Right renal cortex interstitium (tissue), 3 donors: ENCODE measurements around the gene TNKS2. TPM values are rescaled to one million over a fixed set of nuclear protein-coding genes. Genes with fewer than 3 reads are reported as not detected.
"Not testable (repeated sequence)": the region's sequence is repeated elsewhere in the genome, so short reads cannot be mapped to it uniquely, and the experiment has no call there.

Source experiments
- DNase-seq, 3 donors: peaks; one replicate each; pipeline ENCODE4 v3.0.0-alpha.2; 2013; ENCODE audit warnings: low read depth in 3 of 3, low spot score in 2 of 3
- polyA plus RNA-seq, 3 donors: library from polyadenylated mRNA; unstranded; fragments of 120-200 nt; gene quantifications; one replicate each; pipeline ENCODE4 v1.2.1, GENCODE V29; 2013; ENCODE audit not compliant: insufficient read length in 3 of 3

Gene TNKS2
- polyA plus RNA-seq, 3 donors = 58.4 to 63.5 (median 60.6) TPM

DNA sequence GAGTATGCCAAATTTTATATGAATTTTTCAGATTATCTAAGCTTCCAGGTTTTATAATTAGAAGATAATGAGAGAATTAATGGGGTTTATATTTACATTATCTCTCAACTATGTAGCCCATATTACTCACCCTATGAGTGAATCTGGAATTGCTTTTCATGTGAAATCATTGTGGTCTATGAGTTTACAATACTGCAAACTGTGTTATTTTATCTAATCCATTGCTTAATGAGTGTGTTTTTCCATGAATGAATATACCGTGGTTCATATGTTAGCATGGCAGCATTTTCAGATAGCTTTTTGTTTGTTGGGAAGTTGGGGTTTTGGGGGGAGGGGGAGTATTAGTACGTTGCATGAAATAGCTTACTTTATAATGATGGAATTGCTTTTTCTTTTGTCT lies 66.5 kb downstream of the TNKS2 start:
- DNase-seq = no peak

DNA sequence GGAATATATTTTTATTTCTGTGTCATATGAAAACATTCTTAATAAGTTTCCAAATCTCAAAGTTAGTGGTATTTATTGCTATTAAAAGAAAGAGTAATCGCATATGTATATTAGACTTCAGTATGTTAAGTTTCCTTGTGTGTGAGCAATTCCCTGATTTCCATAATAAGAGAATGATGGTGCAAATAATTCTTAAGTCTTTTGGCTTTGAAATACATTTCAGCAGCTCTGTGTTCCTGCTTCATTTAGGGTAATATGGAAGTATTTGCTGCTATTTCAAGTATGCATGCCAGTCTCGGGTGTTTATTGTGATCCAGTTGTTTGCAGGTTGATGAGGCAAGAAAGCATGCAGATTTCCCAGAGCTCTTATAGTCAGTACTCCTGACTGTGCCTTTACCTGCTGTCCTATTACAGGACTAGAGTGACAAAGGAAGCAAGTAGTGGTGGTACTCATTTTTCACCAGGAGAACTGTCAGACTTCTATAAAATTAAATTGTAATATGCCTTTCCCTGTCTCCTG lies 67.4 kb downstream of the TNKS2 start:
- no peak for DNase-seq

DNA sequence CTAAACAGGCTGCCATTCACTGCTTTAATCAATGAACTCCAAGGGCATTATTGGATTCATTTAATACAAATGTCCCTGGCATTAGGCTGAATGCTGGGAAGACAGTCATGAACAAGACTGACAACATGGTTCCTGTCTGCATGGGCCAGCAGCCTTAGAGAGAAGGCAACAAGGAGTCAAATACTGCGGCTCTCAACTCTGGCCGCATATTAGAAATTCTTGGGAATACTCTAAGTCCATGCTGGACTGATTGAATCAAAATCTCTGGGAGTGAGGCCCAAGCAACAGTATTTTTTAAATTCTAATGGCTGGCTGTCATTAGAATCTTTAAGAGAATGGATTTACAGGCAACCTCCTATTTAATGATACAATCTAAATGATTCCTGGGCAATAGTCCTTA lies 76.9 kb downstream of the TNKS2 start:
- DNase-seq = no peak

DNA sequence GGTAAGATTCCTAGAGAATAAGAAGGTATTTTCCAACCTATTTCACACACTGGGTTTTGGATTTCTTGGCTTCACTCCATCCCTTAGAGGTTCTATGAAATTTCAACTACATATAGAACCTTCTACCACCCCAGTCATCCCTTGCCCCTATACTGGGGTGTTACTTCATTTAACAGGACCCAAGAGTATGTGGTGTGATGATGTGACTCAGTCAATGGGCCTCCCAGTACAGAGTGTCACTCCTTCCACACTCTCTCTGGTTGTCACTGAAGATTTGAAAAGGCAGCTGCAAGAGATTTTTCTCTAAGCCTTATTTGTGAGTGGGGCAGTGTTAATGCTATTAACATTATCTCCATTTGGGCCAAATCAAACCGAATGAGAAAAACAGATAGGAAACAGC lies 77.6 kb downstream of the TNKS2 start:
- no peak for DNase-seq

DNA sequence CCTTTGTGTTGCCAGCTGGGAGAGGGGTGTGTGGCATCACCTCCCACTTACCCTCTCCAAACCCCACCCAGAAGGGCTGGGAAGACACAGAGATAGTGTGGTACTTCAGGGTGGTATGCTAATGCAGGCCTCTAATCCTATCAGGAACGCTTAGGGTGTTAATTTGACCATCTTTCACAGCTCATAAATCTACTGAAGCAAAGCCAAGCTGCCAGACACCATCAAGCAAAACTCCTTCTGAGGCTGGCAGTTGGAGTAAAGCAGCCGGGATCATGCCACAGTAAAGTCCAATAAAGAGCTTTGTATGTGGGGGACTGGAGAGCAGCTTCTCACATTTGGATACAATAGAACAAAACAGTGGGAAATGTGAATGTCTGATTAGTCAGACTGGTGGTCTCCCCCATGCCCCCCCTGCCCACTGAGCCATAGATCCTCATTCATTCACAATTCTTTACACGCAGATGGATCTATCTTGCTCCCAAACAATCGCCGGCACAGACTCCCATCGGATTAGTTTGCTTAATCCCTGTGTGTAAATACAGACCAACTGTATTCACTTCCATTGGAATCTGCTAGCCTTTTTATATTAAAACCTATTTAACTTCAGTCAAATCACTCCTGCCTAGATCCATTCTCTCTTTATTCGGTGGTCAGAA lies 81.4 kb downstream of the TNKS2 start:
- no peak for DNase-seq

DNA sequence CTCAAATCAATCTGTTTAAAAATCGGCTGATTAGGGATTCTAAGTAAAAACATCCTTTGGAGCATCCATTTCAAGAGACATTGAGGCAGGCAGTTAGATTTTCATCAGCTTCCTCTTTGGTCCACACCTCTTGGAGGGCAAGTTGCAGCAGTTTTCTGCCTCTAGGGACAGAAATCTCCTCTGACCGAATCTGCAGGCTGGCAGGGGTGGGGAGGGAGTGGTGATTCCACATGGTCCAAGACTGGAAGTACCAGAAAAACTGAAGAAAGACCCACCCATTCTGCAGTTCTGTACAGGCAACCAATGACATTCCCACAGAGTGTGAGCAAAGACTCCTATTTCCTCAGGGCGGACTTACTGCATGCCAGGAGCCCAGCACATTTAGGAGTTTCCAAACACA lies 82.1 kb downstream of the TNKS2 start:
- no peak for DNase-seq

DNA sequence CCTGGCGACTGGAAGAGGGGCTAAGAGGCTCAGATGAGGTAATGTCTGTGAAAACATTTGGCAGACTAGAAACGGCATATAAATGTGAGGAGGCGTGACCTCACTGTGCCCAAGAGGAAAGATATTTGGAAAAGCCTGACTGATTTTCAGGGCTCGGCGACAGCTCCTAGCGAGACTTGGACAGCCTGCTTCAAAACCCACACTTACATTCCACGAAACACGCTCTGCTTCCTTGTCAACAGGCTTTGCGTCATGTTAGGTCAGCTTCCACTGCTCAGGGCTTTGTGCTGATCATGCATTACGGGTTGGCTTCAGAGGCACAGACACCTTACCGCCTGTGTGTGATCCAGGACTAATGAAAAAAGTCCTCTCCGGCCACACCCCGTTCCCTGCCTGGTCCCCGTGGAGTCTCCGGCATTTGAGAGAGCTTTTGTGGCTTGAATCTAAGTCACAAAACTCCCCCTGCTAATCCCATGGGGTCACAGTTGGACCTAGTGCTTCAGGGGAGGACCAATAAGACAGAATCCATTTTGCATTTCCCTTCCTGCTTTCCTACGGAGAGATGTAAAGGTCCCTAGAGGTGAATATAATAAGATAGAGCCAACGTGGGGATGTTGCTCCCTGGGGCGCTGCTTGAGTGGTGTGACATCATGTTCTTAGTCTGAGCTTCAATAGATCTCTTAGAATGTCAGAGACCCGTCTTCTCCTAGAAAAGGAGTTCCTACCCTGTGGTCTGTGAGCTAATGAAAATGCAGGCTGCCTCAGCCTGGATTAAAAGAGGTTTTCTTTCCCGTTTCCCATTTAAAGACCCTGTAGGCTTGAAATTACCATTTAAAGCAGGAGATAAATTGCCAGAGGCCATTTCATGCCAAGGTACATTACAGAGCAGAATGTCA lies 85.6 kb downstream of the TNKS2 start:
- DNase-seq = peak in 1 of 3 donors; percentile 40

DNA sequence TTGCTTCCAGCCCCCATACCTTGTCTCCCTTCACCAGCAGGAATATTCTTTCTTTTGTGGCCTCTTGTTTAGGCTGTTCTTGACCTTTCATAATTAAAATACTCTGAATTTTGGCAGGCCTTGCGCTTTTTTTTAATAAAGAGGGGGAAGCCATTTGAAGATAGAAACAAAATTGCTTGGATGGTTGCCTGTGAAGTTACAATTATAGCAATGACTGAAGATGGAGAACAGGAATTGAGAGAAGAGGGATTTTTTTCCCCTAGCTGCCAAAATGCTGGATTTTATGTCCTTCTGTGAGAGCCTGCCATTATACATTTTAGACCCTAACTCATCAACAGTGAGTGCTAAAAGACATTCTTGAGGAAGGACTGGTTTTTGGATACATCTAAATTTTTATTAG lies 86.3 kb downstream of the TNKS2 start:
- no peak for DNase-seq

DNA sequence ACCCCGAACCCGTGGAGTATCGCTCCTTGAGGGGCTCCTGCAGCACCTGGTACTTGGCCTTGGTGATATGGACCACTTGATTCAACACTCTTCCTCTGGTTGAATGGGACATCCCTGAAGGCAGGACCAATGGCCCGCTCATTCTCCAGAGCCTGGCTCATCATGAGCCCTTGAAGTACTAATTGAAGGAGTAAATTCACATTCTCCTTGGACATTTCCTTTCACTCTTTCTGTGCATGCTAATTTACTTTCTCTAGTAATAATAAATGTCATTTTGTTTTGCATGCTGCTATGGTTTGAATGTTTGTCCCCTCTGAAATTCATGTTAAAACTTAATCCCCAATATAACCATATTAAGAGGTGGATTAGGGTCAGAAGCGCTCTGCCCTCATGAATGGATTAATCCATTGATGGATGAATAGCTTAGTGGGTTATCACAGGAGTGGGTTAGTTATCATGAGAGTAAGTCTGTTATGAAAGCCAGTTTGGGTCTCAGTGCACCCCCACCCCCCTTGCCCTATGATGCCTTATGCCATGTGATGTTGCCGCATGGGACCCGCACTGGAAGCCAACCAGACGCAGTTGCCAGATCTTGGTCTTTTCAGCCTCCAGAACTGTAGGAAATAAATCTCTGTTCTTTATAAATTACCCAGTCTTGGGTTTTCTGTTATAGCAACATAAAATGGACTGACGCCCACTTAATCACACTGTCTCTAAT lies 87.3 kb downstream of the TNKS2 start:
- DNase-seq = no peak

DNA sequence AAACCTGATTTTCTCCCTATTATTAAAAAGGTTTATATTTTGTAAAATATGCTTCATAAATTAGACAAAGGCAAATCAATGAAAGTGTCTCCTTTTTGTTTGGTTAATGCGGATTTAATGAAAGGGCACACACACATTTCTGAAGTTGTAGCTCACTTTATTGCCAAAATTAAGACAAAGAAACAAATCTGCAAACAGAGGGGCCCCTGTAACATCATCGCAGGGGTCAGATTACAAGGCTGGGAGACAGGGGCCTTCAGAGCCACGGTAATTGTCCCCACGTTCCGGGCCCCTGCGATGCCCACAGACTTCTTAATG lies 88.7 kb downstream of the TNKS2 start:
- no peak for DNase-seq

DNA sequence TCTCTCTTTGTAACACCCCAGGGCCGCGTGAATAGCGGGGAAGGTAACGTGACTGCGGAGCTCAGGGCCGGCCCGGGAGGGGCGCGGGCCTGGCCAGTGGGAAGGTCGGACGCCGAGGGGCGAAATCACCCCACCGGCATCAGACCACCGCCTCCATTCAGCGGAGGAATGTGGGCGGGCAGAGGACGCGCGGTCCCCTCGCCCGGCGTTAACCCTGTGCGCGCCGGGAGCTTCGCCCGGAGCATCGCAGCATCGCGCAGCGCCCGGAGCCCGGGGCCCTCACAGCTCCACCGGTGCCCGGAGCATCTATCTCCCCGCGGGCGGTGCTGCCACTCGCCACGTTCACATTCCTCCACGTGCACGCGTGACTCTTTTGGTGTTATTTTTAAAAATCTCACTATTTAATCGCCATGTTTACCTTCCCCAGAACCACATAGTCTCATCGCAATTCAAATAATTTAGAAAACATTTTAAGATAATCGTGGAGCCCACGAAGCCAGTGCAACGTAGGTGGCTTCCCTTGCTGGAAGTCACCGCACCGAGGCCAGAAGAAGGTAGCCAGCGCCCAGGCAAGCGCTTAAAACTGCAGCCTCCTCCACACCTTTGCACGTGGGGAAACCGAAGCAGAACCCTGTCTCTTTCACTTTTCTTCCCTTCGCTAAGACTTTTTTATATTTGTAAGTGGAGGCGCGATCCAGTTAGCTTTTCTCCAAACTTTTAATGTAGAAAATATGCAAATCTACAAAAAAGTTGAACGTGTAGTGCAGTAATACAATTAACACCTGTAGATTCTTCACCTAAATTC lies 89.2 kb downstream of the TNKS2 start:
- peak in 1 of 3 donors; percentile 56 for DNase-seq

DNA sequence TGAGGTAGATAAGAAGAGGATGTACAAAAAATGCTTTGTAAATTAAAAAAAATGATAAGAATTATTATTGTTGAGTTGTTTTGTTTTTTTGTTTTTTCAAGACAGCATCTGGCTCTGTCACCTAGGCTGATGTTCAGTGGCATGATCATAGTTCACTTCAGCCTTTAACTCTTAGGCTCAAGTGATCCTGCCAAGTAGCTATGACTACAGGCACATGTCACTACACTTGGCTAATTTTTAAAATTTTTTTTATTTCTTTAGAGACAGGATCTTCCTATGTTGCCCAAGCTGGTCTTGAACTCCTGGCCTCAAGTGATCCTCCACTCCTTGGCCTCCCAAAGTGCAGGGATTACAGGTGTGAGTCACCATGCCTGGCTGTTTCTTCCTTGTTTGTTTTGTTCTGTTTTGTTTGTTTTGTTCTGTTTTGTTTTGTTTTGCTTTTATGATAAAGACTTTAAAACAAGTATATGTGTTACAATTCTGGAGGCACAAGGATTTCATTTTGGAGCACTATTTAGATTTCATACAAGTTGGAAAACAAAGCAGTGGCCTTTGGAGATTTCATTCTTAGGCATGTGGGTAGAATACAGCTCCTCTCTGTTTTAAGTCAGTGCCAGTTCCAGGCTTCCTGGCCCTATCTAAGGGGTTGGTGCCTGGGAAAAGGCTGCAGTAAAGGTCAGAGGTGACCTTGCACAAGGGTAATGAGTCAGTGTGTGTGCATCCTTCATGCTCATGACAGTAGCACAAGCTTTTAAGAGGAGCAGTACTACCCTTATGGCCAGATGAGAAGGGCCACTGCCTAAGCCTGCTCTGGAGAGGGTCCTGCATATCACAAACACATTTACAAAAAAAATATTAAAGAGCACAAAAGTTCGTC lies 93.1 kb downstream of the TNKS2 start:
- DNase-seq = no peak

DNA sequence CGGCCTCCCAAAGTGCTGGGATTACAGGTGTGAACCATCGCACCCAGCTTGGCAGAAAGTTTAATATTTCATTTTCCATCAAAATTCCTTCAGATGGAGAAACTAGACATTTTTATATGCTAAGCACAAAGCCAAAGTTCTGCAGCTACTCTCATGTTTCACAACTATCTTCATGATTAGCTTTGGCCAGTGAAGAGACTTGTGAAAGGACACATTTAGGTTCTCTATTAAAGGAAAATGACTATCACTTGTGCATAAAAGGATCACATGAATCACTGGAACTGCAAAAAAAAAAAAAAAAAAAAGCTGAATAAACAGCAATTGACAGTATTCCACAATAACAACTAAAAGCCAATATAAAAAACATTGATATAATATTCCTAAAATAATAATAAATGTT lies 94.8 kb downstream of the TNKS2 start:
- DNase-seq = no peak

DNA sequence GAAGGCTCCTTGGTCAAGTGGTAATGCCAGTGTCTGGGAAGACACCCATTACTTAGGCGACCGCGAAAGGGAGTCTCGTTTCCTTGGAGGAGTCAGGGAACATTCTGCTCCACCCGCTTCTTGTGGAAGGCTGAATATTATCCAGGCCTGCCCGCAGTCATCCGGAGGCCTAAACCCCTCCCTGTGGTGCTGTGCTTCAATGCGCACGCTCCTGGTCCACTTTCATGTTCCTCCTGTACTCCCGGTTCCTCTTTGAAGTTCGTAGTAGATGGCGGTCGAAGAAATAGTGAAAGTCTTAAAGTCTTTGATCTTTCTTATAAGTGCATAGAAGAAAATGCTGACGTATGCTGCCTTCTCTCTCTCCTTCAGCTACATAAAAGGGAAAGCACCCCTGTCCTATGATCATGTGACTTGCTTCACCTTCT lies 96.0 kb downstream of the TNKS2 start:
- not testable (repeated sequence) for DNase-seq

DNA sequence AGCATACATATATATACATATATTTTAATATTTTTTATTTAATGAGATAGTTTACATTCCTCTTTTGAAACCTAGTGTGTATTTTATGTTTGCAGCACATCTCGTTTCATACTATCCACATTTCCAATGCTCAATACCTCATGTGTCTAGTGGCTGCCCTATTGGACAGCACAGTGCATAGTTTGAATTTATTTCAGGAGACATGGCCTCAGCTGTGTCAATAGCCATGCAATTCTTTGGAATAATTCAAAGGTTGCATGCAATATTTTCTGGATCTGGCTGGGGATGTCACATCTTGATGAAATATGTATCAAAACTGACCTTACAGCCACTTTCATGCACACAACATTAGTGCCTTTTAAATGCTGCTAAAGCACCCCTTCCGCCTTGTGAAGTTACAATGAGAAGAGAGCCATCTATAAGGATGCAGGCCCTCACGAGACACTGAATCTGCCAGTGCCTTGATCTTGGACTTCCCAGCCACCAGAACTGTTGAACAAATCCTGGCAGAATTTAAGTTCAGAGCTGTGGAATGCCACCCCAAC lies 98.1 kb downstream of the TNKS2 start:
- DNase-seq = no peak

DNA sequence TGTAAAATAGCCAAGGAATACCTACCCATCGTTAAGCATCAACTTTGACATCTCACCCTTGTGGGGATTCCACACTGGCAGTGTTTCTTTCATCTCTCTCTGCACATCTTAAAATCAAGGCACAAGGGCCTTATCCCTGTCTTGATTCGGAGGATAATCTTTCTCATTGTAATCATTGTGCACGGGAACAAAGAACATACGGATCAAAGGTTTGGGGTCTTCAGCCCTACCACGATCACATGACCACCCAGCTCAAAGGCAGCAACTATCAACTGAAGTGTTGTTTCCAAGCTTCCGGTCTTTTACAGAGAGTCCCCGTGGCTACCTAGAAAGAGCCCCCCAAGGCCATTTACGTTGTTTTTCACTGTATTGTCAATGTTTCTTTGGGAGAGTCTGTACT lies 99.2 kb downstream of the TNKS2 start:
- no peak for DNase-seq

DNA sequence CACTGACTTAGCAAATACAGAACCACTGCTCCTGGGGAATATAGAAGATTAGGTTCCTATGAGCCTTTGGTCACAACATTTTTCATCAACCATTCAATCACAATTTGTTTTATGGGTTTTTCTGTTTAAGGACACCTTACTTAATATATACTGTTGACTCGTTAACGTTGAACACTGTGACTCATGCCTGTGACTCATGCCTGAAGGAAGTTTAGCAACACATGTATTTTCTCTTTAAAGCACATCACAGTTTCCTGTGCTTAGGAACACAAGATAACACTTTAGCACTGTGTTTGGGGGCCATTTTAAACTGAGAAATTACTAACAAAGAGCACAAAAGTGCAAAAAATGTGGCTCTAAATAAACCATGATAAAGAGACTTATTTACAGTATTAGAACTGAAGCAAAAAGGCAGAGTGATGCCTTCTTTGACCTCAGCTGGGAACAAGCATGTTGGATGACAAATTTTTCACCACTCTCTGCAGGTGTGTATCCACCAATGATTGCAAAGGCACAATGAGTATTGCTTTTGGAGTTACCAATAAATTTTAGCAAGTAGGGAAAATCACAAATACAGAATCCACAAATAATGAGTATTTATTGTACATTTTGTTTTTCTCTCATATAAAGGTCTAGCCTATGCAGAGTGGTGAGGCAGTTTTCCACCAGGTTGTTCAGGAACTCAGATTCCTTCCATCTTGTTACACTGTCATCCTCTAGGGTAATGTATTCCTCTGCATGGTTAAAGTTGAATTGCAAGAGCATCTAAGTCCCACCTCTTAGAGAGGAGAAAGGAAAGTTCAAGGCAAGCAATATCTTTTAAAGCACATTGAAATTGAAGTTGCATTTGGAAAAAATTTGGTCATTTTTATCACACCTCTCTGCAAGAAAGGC lies 103.8 kb downstream of the TNKS2 start:
- no peak for DNase-seq

DNA sequence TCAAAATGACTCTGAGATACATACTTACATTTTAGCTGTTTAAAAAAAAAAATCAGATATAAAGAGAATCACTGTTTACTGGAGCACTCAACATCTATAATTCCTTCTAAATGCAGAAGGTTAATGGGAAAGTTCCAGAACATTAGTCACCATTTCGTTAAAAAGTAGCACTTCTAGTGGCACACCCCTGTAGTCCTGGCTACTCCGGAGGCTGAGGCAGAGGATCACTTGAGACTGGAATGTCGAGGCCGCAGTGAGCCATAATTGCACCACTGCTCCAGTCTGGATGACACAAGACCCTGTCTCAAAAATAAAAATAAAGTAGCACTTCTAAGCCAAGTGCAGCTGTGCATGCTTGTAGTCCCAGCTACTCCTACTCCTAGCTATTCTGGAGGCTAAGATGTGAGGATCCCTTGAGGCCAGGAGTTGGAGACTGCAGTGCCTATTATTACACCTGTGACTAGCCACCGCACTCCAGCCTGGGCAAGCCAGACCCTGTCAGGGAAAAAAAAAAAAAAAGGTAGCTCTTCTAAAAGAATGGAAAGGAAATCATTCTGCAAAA lies 108.9 kb downstream of the TNKS2 start:
- no peak for DNase-seq
